ENCODE measurements around the gene WDR5. TPM values are rescaled to one million over a fixed set of nuclear protein-coding genes. Genes with fewer than 3 reads are reported as not detected.

The WDR5 gene
- total and polyA plus RNA-seq, 2 experiments from 2014 or later: 37.0 to 56.6 TPM

- TF ChIP-seq ZNF462 (CRISPR knock-in tag; IDR thresholded peaks at IDR 0.05): no peak
- TF ChIP-seq REST (IDR thresholded peaks at IDR 0.05; ENCODE audit: unreplicated experiment): no peak
These were observed 31.6 kb downstream of the WDR5 start (continued) for GRCh38 chr9:134167530-134167931.

GRCh38 chr9:134168757-134169550 lies 33.1 kb downstream of the WDR5 start:
- ATAC-seq (no peak), DNase-seq (ENCODE audit: low spot score) (peak; percentile 51)
- H3K27me3 ChIP-seq (ENCODE audit: insufficient read depth): no peaks in the 10 kb centered on the region
- no peak overlapping the region for H2AFZ ChIP-seq
- no peaks in the 10 kb centered on the region for H3F3A ChIP-seq (replicated peaks; ENCODE audit: low read depth)
- H3K36me3 Mint-ChIP-seq (ENCODE audit: low read depth): peaks cover 21% of the 10 kb centered on the region
- H3K9me3 Mint-ChIP-seq: peaks cover 25% of the 10 kb centered on the region; the same call in 2 of the 3 replicates
- peaks cover 5% of the 10 kb centered on the region; the same call in 1 of the 2 replicates for H3K4me1 ChIP-seq (ENCODE audit: insufficient read depth)
- H3K79me2 ChIP-seq (replicated peaks; ENCODE audit: insufficient read depth): no peaks in the 10 kb centered on the region
- H3K4me3 ChIP-seq: no peak overlapping the region
- no peak overlapping the region for H3K4me3 Mint-ChIP-seq
- no peak overlapping the region for H3K27ac Mint-ChIP-seq
- no peak overlapping the region for H3K4me2 ChIP-seq
- TF ChIP-seq CTCF (conservative IDR thresholded peaks at IDR 0.05; ENCODE audit: low read depth in 2 of 2) (peak; percentile 45), STAT1 (IDR thresholded peaks at IDR 0.05; ENCODE audit: unreplicated experiment) (no peak)
- H3K27ac ChIP-seq (ENCODE audit: low read depth): no peak overlapping the region
- no peaks in the 10 kb centered on the region for H3K36me3 ChIP-seq (ENCODE audit: insufficient read depth)
- no peaks in the 10 kb centered on the region for H4K20me1 ChIP-seq (replicated peaks; ENCODE audit: insufficient read depth)
- peaks cover 5% of the 10 kb centered on the region for H3K27me3 Mint-ChIP-seq (ENCODE audit: insufficient read depth, low read depth, poor library complexity)
- H3K4me1 Mint-ChIP-seq: no peaks in the 10 kb centered on the region
- H3K9me2 ChIP-seq (ENCODE audit: insufficient read depth): no peaks in the 10 kb centered on the region
